ENCODE data around the gene SRXN1.
"Not testable (repeated sequence)": the region's sequence is repeated elsewhere in the genome, so short reads cannot be mapped to it uniquely, and the experiment has no call there.

SRXN1 gene

GRCh38 chr20:647479-648019 lies 5.5 kb downstream of the SRXN1 start:
- Histone ChIP-seq H3K27me3 (ENCODE audit: control insufficient read depth in 5 of 5, insufficient read depth in 4 of 5, low read length in 5 of 5) (peaks cover 4 to 8% (median 5%) of the 10 kb centered on the region in 5 donors), H3K27ac (ENCODE audit: low read depth, low read length) (no peak overlapping the region), H3K9me3 (ENCODE audit: control insufficient read depth in 5 of 5, low read length in 5 of 5) (peaks cover 0 to 6% (median 0%) of the 10 kb centered on the region in 5 donors), H3K36me3 (ENCODE audit: control insufficient read depth in 5 of 5, insufficient read depth in 5 of 5, low read length in 5 of 5) (peaks cover 9 to 39% (median 32%) of the 10 kb centered on the region in 5 donors), H3K4me1 (ENCODE audit: control insufficient read depth in 5 of 5, insufficient read depth in 5 of 5, low read length in 5 of 5) (peaks cover 7 to 33% (median 27%) of the 10 kb centered on the region in 5 donors), H3K9ac (ENCODE audit: low read length in 5 of 5) (no peak overlapping the region), H3K4me3 (ENCODE audit: low read depth in 1 of 5, low read length in 5 of 5) (no peak overlapping the region)

GRCh38 chr20:646868-647233 lies 6.1 kb downstream of the SRXN1 start:
- H3K27me3 ChIP-seq (ENCODE audit: control insufficient read depth in 5 of 5, insufficient read depth in 4 of 5, low read length in 5 of 5): peaks cover 4 to 9% (median 6%) of the 10 kb centered on the region in 5 donors
- H3K9ac ChIP-seq (ENCODE audit: low read length in 5 of 5): no peak overlapping the region
- peaks cover 9 to 39% (median 32%) of the 10 kb centered on the region in 5 donors for H3K36me3 ChIP-seq (ENCODE audit: control insufficient read depth in 5 of 5, insufficient read depth in 5 of 5, low read length in 5 of 5)
- no peak overlapping the region for H3K4me3 ChIP-seq (ENCODE audit: low read depth in 1 of 5, low read length in 5 of 5)
- H3K27ac ChIP-seq (ENCODE audit: low read depth, low read length): no peak overlapping the region
- H3K4me1 ChIP-seq (ENCODE audit: control insufficient read depth in 5 of 5, insufficient read depth in 5 of 5, low read length in 5 of 5): peaks cover 2 to 28% (median 22%) of the 10 kb centered on the region in 5 donors
- H3K9me3 ChIP-seq (ENCODE audit: control insufficient read depth in 5 of 5, low read length in 5 of 5): peaks cover 0 to 6% (median 0%) of the 10 kb centered on the region in 5 donors

- Histone ChIP-seq H3K27ac (ENCODE audit: low read depth, low read length) (no peak overlapping the region), H3K9me3 (ENCODE audit: control insufficient read depth in 5 of 5, low read length in 5 of 5) (peaks cover 0 to 6% (median 0%) of the 10 kb centered on the region in 5 donors)
Observed at GRCh38 chr20:646107-646867, 6.7 kb downstream of the SRXN1 start.

GRCh38 chr20:645318-646106 lies 7.5 kb downstream of the SRXN1 start:
- peaks cover 0 to 6% (median 0%) of the 10 kb centered on the region in 5 donors for H3K9me3 ChIP-seq (ENCODE audit: control insufficient read depth in 5 of 5, low read length in 5 of 5)
- peaks cover 0 to 19% (median 18%) of the 10 kb centered on the region in 5 donors for H3K4me1 ChIP-seq (ENCODE audit: control insufficient read depth in 5 of 5, insufficient read depth in 5 of 5, low read length in 5 of 5)
- H3K27me3 ChIP-seq (ENCODE audit: control insufficient read depth in 5 of 5, insufficient read depth in 4 of 5, low read length in 5 of 5): peaks cover 4 to 10% (median 6%) of the 10 kb centered on the region in 5 donors
- no peak overlapping the region for H3K27ac ChIP-seq (ENCODE audit: low read depth, low read length)
- H3K4me3 ChIP-seq (ENCODE audit: low read depth in 1 of 5, low read length in 5 of 5): peak overlapping the region in 1 of 5 donors; percentile 2
- peak overlapping the region in 1 of 5 donors; percentile 45 for H3K9ac ChIP-seq (ENCODE audit: low read length in 5 of 5)
- peaks cover 9 to 33% (median 28%) of the 10 kb centered on the region in 5 donors for H3K36me3 ChIP-seq (ENCODE audit: control insufficient read depth in 5 of 5, insufficient read depth in 5 of 5, low read length in 5 of 5)

More at GRCh38 chr20:646107-646867, 6.7 kb downstream of the SRXN1 start:
- no peak overlapping the region for H3K4me3 ChIP-seq (ENCODE audit: low read depth in 1 of 5, low read length in 5 of 5)
- peaks cover 4 to 9% (median 6%) of the 10 kb centered on the region in 5 donors for H3K27me3 ChIP-seq (ENCODE audit: control insufficient read depth in 5 of 5, insufficient read depth in 4 of 5, low read length in 5 of 5)
- H3K9ac ChIP-seq (ENCODE audit: low read length in 5 of 5): peak overlapping the region in 1 of 5 donors; percentile 45
- peaks cover 0 to 23% (median 18%) of the 10 kb centered on the region in 5 donors for H3K4me1 ChIP-seq (ENCODE audit: control insufficient read depth in 5 of 5, insufficient read depth in 5 of 5, low read length in 5 of 5)
- H3K36me3 ChIP-seq (ENCODE audit: control insufficient read depth in 5 of 5, insufficient read depth in 5 of 5, low read length in 5 of 5): peaks cover 9 to 39% (median 32%) of the 10 kb centered on the region in 5 donors

GRCh38 chr20:644692-645317 lies 8.2 kb downstream of the SRXN1 start:
- Histone ChIP-seq H3K4me3 (ENCODE audit: low read depth in 1 of 5, low read length in 5 of 5) (no peak overlapping the region), H3K27ac (ENCODE audit: low read depth, low read length) (no peak overlapping the region), H3K27me3 (ENCODE audit: control insufficient read depth in 5 of 5, insufficient read depth in 4 of 5, low read length in 5 of 5) (peaks cover 4 to 12% (median 6%) of the 10 kb centered on the region in 5 donors), H3K9ac (ENCODE audit: low read length in 5 of 5) (no peak overlapping the region), H3K36me3 (ENCODE audit: control insufficient read depth in 5 of 5, insufficient read depth in 5 of 5, low read length in 5 of 5) (peaks cover 9 to 26% (median 22%) of the 10 kb centered on the region in 5 donors), H3K4me1 (ENCODE audit: control insufficient read depth in 5 of 5, insufficient read depth in 5 of 5, low read length in 5 of 5) (peaks cover 0 to 19% (median 18%) of the 10 kb centered on the region in 5 donors), H3K9me3 (ENCODE audit: control insufficient read depth in 5 of 5, low read length in 5 of 5) (peaks cover 0 to 6% (median 0%) of the 10 kb centered on the region in 5 donors)

GRCh38 chr20:642398-643174 lies 10.4 kb downstream of the SRXN1 start:
- no peak overlapping the region for H3K27ac ChIP-seq (ENCODE audit: low read depth, low read length)
- H3K9me3 ChIP-seq (ENCODE audit: control insufficient read depth in 5 of 5, low read length in 5 of 5): peaks cover 0 to 2% (median 0%) of the 10 kb centered on the region in 5 donors
- H3K36me3 ChIP-seq (ENCODE audit: control insufficient read depth in 5 of 5, insufficient read depth in 5 of 5, low read length in 5 of 5): peaks cover 3 to 9% (median 4%) of the 10 kb centered on the region in 5 donors
- H3K4me1 ChIP-seq (ENCODE audit: control insufficient read depth in 5 of 5, insufficient read depth in 5 of 5, low read length in 5 of 5): peaks cover 0 to 19% (median 18%) of the 10 kb centered on the region in 5 donors
- H3K9ac ChIP-seq (ENCODE audit: low read length in 5 of 5): peak overlapping the region in 1 of 5 donors; percentile 45
- H3K27me3 ChIP-seq (ENCODE audit: control insufficient read depth in 5 of 5, insufficient read depth in 4 of 5, low read length in 5 of 5): peaks cover 4 to 12% (median 6%) of the 10 kb centered on the region in 5 donors
- H3K4me3 ChIP-seq (ENCODE audit: low read depth in 1 of 5, low read length in 5 of 5): peak overlapping the region in 2 of 5 donors; percentile 41 to 57

- Histone ChIP-seq H3K4me1 (ENCODE audit: control insufficient read depth in 5 of 5, insufficient read depth in 5 of 5, low read length in 5 of 5) (peaks cover 0 to 19% (median 18%) of the 10 kb centered on the region in 5 donors), H3K27me3 (ENCODE audit: control insufficient read depth in 5 of 5, insufficient read depth in 4 of 5, low read length in 5 of 5) (peaks cover 4 to 12% (median 6%) of the 10 kb centered on the region in 5 donors)
- H3K4me3 ChIP-seq (ENCODE audit: low read depth in 1 of 5, low read length in 5 of 5); H3K27ac ChIP-seq (ENCODE audit: low read depth, low read length); H3K9ac ChIP-seq (ENCODE audit: low read length in 5 of 5); H3K36me3 ChIP-seq (ENCODE audit: control insufficient read depth in 5 of 5, insufficient read depth in 5 of 5, low read length in 5 of 5); H3K9me3 ChIP-seq (ENCODE audit: control insufficient read depth in 5 of 5, low read length in 5 of 5): not testable (repeated sequence)
Observed at GRCh38 chr20:642013-642397, 11.0 kb downstream of the SRXN1 start.

- Histone ChIP-seq H3K4me1 (ENCODE audit: control insufficient read depth in 5 of 5, insufficient read depth in 5 of 5, low read length in 5 of 5) (peaks cover 0 to 19% (median 18%) of the 10 kb centered on the region in 5 donors), H3K9me3 (ENCODE audit: control insufficient read depth in 5 of 5, low read length in 5 of 5) (no peaks in the 10 kb centered on the region), H3K27ac (ENCODE audit: low read depth, low read length) (no peak overlapping the region), H3K9ac (ENCODE audit: low read length in 5 of 5) (no peak overlapping the region), H3K4me3 (ENCODE audit: low read depth in 1 of 5, low read length in 5 of 5) (no peak overlapping the region), H3K27me3 (ENCODE audit: control insufficient read depth in 5 of 5, insufficient read depth in 4 of 5, low read length in 5 of 5) (peaks cover 4 to 12% (median 6%) of the 10 kb centered on the region in 5 donors), H3K36me3 (ENCODE audit: control insufficient read depth in 5 of 5, insufficient read depth in 5 of 5, low read length in 5 of 5) (no peaks in the 10 kb centered on the region)
Observed at GRCh38 chr20:641516-641875, 11.5 kb downstream of the SRXN1 start.

Data from subcutaneous abdominal adipose tissue (tissue), 5 donors.